Stimulated activated CD4-positive, alpha-beta T cell treated with anti-CD3 and anti-CD28 coated beads, Interleukin-15, amount 100 ng/mL, for 24 hours (primary cell): ENCODE data around the gene SLC39A2.

Experiments
- DNase-seq: peaks from one replicate; pipeline ENCODE4 v3.0.0-alpha.2; 2020

The SLC39A2 gene

DNA sequence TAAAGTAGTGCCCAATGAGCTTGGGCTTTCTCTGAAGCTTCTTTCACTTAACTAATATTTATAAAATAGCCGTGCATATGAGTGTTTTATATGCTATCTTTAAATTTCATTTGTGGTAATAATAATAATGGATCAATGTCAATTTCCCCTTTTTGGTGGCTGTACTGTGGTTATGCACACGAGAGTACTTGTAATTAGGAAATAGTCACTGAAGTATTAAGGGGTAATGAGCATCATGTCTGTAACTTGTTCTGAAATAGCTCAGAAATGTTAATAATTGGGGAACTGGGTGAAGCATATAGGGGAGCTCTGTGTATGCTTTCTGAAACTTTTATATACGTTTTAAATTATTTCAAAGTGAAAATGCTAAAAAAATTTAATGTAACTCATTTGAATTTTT lies 51.5 kb downstream of the SLC39A2 start:
- DNase-seq, result no peak
